HepG2 (cell line): ENCODE measurements around the gene TNFRSF6B. TPM values are rescaled to one million over a fixed set of nuclear protein-coding genes. Genes with fewer than 3 reads are reported as not detected.

Experiments used
- DMAP1 ChIP-seq: IDR thresholded peaks from 2 replicates; pipeline ENCODE4 v1.6.1; 2016
- EZH2 ChIP-seq: conservative IDR thresholded peaks from 2 replicates; pipeline ENCODE4 v1.6.1; 2012; ENCODE audit warnings: mild to moderate bottlenecking, low read depth, low read length, moderate library complexity
- KLF12 ChIP-seq: sonication (generic); formaldehyde crosslinking; IDR thresholded peaks from 2 replicates; pipeline ENCODE4 v1.4.0; 2020; ENCODE audit warnings: missing genetic modification reagents, borderline replicate concordance
- KLF6 ChIP-seq: IDR thresholded peaks from 2 replicates; pipeline ENCODE4 v1.8.0; 2016; ENCODE audit warnings: missing biosample characterization, missing genetic modification reagents
- NR2C2 ChIP-seq: sonication (generic); formaldehyde crosslinking; IDR thresholded peaks from 2 replicates; pipeline ENCODE4 v1.4.0; 2020; ENCODE audit warnings: missing genetic modification reagents, mild to moderate bottlenecking, moderate library complexity, borderline replicate concordance
- RELA ChIP-seq: sonication (generic); formaldehyde crosslinking; IDR thresholded peaks from 2 replicates; pipeline ENCODE4 v1.4.0; 2020; ENCODE audit warnings: missing genetic modification reagents
- RORA ChIP-seq: sonication (generic); formaldehyde crosslinking; IDR thresholded peaks from 2 replicates; pipeline ENCODE4 v1.5.0; 2020; ENCODE audit warnings: mild to moderate bottlenecking, missing genetic modification reagents, moderate library complexity
- SRY ChIP-seq: sonication (generic); formaldehyde crosslinking; IDR thresholded peaks from 2 replicates; pipeline ENCODE4 v1.8.0; 2022; ENCODE audit warnings: mild to moderate bottlenecking, missing genetic modification reagents
- SSRP1 ChIP-seq: IDR thresholded peaks from 2 replicates; pipeline ENCODE4 v1.6.1; 2016; ENCODE audit warnings: control low read depth
- STAT5B ChIP-seq: sonication (generic); formaldehyde crosslinking; IDR thresholded peaks from 2 replicates; pipeline ENCODE4 v1.4.0; 2020; ENCODE audit warnings: missing genetic modification reagents
- TSC22D2 ChIP-seq: sonication (generic); formaldehyde crosslinking; IDR thresholded peaks from 2 replicates; pipeline ENCODE4 v1.5.1; 2020; ENCODE audit warnings: missing genetic modification reagents, mild to moderate bottlenecking, borderline replicate concordance
- XBP1 ChIP-seq: sonication (generic); formaldehyde crosslinking; IDR thresholded peaks from 2 replicates; pipeline ENCODE4 v1.5.0; 2020; ENCODE audit warnings: missing genetic modification reagents
- ZFP37 ChIP-seq: sonication (generic); formaldehyde crosslinking; IDR thresholded peaks from 2 replicates; pipeline ENCODE4 v1.4.0; 2020; ENCODE audit warnings: missing genetic modification reagents, borderline replicate concordance
- ZIK1 ChIP-seq: sonication (generic); formaldehyde crosslinking; IDR thresholded peaks from 2 replicates; pipeline ENCODE4 v1.5.0; 2020; ENCODE audit warnings: mild to moderate bottlenecking, low read depth, missing genetic modification reagents, borderline replicate concordance
- ZNF20 ChIP-seq: sonication (generic); formaldehyde crosslinking; IDR thresholded peaks from 2 replicates; pipeline ENCODE4 v1.4.0; 2020; ENCODE audit warnings: mild to moderate bottlenecking, moderate library complexity, missing genetic modification reagents
- ZNF44 ChIP-seq: sonication (generic); formaldehyde crosslinking; IDR thresholded peaks from 2 replicates; pipeline ENCODE4 v1.5.1; 2020; ENCODE audit warnings: mild to moderate bottlenecking, missing genetic modification reagents
- ZNF510 ChIP-seq: sonication (generic); formaldehyde crosslinking; IDR thresholded peaks from 2 replicates; pipeline ENCODE4 v1.4.0; 2020; ENCODE audit warnings: low read depth, mild to moderate bottlenecking, missing genetic modification reagents
- ZNF556 ChIP-seq: sonication (generic); formaldehyde crosslinking; IDR thresholded peaks from 2 replicates; pipeline ENCODE4 v1.4.0; 2020; ENCODE audit warnings: mild to moderate bottlenecking, missing genetic modification reagents, borderline replicate concordance
- ZNF672 ChIP-seq: sonication (generic); formaldehyde crosslinking; IDR thresholded peaks from 2 replicates; pipeline ENCODE4 v1.8.1; 2022; ENCODE audit warnings: missing genetic modification reagents
- ZSCAN22 ChIP-seq: sonication (generic); formaldehyde crosslinking; IDR thresholded peaks from 2 replicates; pipeline ENCODE4 v1.4.0; 2020; ENCODE audit warnings: mild to moderate bottlenecking, missing genetic modification reagents
- ZZZ3 ChIP-seq: sonication (generic); formaldehyde crosslinking; IDR thresholded peaks from 2 replicates; pipeline ENCODE4 v1.4.0; 2020; ENCODE audit warnings: missing genetic modification reagents, mild to moderate bottlenecking, borderline replicate concordance
- polyA plus RNA-seq, 8 experiments: library from polyadenylated mRNA; depleted of rRNA in 3 of 8; stranded (reverse) in 7 of 8; unstranded in 1 of 8; fragments of >200 nt; fragmentation: Illumina TruSeq in 4 of 8; extraction: Trizol in 4 of 8; gene quantifications; 2 replicates each; pipeline versions ENCODE4 v1.2.1 to v1.2.3, GENCODE V29; 2011 to 2016; ENCODE audit warnings: low read depth in 4 of 8, missing spikeins in 1 of 8, mixed read lengths in 1 of 8; ENCODE audit not compliant: insufficient read depth in 1 of 8
- total RNA-seq, 5 experiments: library from RNA; depleted of rRNA; stranded (reverse); fragments of >200 nt; fragmentation: Illumina TruSeq; extraction: Trizol; gene quantifications; 2 replicates each; pipeline ENCODE4 v1.2.3, GENCODE V29; 2016; ENCODE audit warnings: low read depth in 1 of 5
- TF ChIP-seq, protein P1 (sequence below): sonication (generic); formaldehyde crosslinking; IDR thresholded peaks from 2 replicates; pipeline ENCODE4 v1.4.0; 2020; ENCODE audit warnings: missing genetic modification reagents
- TF ChIP-seq, protein P2 (sequence below): sonication (generic); formaldehyde crosslinking; IDR thresholded peaks from 2 replicates; pipeline ENCODE4 v1.5.0; 2020; ENCODE audit warnings: missing genetic modification reagents, mild to moderate bottlenecking, borderline replicate concordance
- TF ChIP-seq, protein P3 (sequence below): sonication (generic); formaldehyde crosslinking; IDR thresholded peaks from 2 replicates; pipeline ENCODE4 v1.9.0; 2022; ENCODE audit warnings: missing genetic modification reagents, mild to moderate bottlenecking, borderline replicate concordance
- TF ChIP-seq, protein P4 (sequence below): sonication (generic); formaldehyde crosslinking; IDR thresholded peaks from 2 replicates; pipeline ENCODE4 v1.5.1; 2020; ENCODE audit warnings: mild to moderate bottlenecking, moderate library complexity, missing genetic modification reagents
- TF ChIP-seq, protein P5 (sequence below): sonication (generic); formaldehyde crosslinking; IDR thresholded peaks from 2 replicates; pipeline ENCODE4 v1.4.0; 2020; ENCODE audit warnings: mild to moderate bottlenecking, missing genetic modification reagents

TNFRSF6B gene
- total and polyA plus RNA-seq, 2 of the 13 experiments (the other 11 are each of a cell fraction or from before 2014, with no cell fraction given) = 0.24 TPM; not detected in 1

DNA sequence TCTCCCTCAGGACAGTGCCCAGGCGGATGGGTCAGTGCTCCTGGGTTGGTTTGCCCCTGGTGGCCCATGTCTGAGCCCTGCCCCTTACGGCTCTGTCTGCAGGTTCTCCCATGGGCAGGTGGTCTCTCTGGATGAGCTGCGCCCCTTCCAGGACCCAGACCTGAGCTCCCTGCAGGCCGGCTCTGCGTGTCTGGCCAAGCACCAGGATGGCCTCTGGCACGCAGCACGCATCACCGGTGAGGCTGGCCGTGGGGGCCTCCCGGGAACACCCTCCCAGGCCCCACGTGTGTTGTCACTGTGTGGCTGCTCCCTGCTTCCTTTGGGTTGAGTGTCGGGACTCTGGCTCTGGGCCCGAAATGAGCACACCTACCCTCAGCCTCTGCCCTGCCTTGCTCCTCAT lies 36.7 kb downstream of the TNFRSF6B start (continued):
- no peak for TF ChIP-seq ZNF510
- TF ChIP-seq, protein P1, sequence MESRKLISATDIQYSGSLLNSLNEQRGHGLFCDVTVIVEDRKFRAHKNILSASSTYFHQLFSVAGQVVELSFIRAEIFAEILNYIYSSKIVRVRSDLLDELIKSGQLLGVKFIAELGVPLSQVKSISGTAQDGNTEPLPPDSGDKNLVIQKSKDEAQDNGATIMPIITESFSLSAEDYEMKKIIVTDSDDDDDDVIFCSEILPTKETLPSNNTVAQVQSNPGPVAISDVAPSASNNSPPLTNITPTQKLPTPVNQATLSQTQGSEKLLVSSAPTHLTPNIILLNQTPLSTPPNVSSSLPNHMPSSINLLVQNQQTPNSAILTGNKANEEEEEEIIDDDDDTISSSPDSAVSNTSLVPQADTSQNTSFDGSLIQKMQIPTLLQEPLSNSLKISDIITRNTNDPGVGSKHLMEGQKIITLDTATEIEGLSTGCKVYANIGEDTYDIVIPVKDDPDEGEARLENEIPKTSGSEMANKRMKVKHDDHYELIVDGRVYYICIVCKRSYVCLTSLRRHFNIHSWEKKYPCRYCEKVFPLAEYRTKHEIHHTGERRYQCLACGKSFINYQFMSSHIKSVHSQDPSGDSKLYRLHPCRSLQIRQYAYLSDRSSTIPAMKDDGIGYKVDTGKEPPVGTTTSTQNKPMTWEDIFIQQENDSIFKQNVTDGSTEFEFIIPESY (CRISPR knock-in tag) = no peak
- TF ChIP-seq, protein P2, sequence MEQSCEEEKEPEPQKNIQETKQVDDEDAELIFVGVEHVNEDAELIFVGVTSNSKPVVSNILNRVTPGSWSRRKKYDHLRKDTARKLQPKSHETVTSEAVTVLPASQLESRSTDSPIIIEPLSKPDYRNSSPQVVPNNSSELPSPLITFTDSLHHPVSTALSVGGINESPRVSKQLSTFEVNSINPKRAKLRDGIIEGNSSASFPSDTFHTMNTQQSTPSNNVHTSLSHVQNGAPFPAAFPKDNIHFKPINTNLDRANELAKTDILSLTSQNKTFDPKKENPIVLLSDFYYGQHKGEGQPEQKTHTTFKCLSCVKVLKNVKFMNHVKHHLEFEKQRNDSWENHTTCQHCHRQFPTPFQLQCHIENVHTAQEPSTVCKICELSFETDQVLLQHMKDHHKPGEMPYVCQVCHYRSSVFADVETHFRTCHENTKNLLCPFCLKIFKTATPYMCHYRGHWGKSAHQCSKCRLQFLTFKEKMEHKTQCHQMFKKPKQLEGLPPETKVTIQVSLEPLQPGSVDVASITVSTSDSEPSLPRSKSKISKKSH (CRISPR knock-in tag) = peak; percentile 5; the same call in 1 of the 2 replicates
- TF ChIP-seq SRY (CRISPR knock-in tag) = 0 out of 2 replicates have a peak, but pooled peaks have one; percentile 15
- no peak for TF ChIP-seq NR2C2 (CRISPR knock-in tag)
- TF ChIP-seq ZSCAN22 (CRISPR knock-in tag) = no peak
- TF ChIP-seq KLF12 = no peak
- TF ChIP-seq EZH2 = no peak
- TF ChIP-seq ZNF556 (CRISPR knock-in tag) = no peak
- no peak for TF ChIP-seq TSC22D2 (CRISPR knock-in tag)
- TF ChIP-seq ZNF672 (CRISPR knock-in tag) = 0 out of 2 replicates have a peak, but pooled peaks have one; percentile 5
- TF ChIP-seq, protein P3, sequence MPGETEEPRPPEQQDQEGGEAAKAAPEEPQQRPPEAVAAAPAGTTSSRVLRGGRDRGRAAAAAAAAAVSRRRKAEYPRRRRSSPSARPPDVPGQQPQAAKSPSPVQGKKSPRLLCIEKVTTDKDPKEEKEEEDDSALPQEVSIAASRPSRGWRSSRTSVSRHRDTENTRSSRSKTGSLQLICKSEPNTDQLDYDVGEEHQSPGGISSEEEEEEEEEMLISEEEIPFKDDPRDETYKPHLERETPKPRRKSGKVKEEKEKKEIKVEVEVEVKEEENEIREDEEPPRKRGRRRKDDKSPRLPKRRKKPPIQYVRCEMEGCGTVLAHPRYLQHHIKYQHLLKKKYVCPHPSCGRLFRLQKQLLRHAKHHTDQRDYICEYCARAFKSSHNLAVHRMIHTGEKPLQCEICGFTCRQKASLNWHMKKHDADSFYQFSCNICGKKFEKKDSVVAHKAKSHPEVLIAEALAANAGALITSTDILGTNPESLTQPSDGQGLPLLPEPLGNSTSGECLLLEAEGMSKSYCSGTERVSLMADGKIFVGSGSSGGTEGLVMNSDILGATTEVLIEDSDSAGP (CRISPR knock-in tag) = peak; percentile 55; the same call in 1 of the 2 replicates
- TF ChIP-seq, protein P4, sequence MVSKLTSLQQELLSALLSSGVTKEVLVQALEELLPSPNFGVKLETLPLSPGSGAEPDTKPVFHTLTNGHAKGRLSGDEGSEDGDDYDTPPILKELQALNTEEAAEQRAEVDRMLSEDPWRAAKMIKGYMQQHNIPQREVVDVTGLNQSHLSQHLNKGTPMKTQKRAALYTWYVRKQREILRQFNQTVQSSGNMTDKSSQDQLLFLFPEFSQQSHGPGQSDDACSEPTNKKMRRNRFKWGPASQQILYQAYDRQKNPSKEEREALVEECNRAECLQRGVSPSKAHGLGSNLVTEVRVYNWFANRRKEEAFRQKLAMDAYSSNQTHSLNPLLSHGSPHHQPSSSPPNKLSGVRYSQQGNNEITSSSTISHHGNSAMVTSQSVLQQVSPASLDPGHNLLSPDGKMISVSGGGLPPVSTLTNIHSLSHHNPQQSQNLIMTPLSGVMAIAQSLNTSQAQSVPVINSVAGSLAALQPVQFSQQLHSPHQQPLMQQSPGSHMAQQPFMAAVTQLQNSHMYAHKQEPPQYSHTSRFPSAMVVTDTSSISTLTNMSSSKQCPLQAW (CRISPR knock-in tag) = no peak
- TF ChIP-seq ZNF44 (CRISPR knock-in tag) = no peak
- TF ChIP-seq RORA (CRISPR knock-in tag) = no peak
- no peak for TF ChIP-seq DMAP1
- no peak for TF ChIP-seq ZFP37 (CRISPR knock-in tag)
- no peak for TF ChIP-seq SSRP1 (CRISPR knock-in tag)
- no peak for TF ChIP-seq ZZZ3 (CRISPR knock-in tag)
- TF ChIP-seq XBP1 (CRISPR knock-in tag) = no peak
- TF ChIP-seq, protein P5, sequence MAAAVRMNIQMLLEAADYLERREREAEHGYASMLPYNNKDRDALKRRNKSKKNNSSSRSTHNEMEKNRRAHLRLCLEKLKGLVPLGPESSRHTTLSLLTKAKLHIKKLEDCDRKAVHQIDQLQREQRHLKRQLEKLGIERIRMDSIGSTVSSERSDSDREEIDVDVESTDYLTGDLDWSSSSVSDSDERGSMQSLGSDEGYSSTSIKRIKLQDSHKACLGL = no peak
- no peak for TF ChIP-seq RELA (CRISPR knock-in tag)
- TF ChIP-seq ZNF20 (CRISPR knock-in tag) = no peak
- no peak for TF ChIP-seq STAT5B (CRISPR knock-in tag)
- TF ChIP-seq KLF6 = no peak
- TF ChIP-seq ZIK1 (CRISPR knock-in tag) = no peak
